ENCODE results near the gene GJB5.

Gene GJB5

GRCh38 chr1:34774957-34775356 is 20.1 kb downstream of the GJB5 start:
- DNase-seq = no peak

- DNase-seq = no peak
Measured at GRCh38 chr1:34776911-34777310, 22.1 kb downstream of the GJB5 start.

- DNase-seq = no peak
Measured at GRCh38 chr1:34777519-34778321, 22.9 kb downstream of the GJB5 start.

GRCh38 chr1:34778381-34778780 is 23.5 kb downstream of the GJB5 start:
- DNase-seq = no peak

GRCh38 chr1:34779005-34779404 is 24.2 kb downstream of the GJB5 start:
- no peak for DNase-seq

- DNase-seq = no peak
Measured at GRCh38 chr1:34779526-34779925, 24.7 kb downstream of the GJB5 start.

- DNase-seq = no peak
Measured at GRCh38 chr1:34779962-34780361, 25.1 kb downstream of the GJB5 start.

- DNase-seq = no peak
Measured at GRCh38 chr1:34780528-34780927, 25.7 kb downstream of the GJB5 start.

GRCh38 chr1:34781071-34781843 is 26.4 kb downstream of the GJB5 start, which contains the start of gene GJB3:
Gene GJB3, plus strand, starts transcription at chr1:34781214. Its CDS starts 3,549 bp downstream, at chr1:34784763.
- no peak for DNase-seq

GRCh38 chr1:34781844-34782391 is 27.1 kb downstream of the GJB5 start:
- DNase-seq = no peak

GRCh38 chr1:34784751-34785221 is 29.9 kb downstream of the GJB5 start:
- DNase-seq = no peak

- DNase-seq = no peak
Measured at GRCh38 chr1:34785231-34785874, 30.5 kb downstream of the GJB5 start.

- no peak for DNase-seq
Measured at GRCh38 chr1:34785875-34786470, 31.1 kb downstream of the GJB5 start.

GRCh38 chr1:34786521-34787325 is 31.9 kb downstream of the GJB5 start:
- peak in 45 of 51 donors; percentile 8 to 86 (median 48) for DNase-seq

- peak in 1 of 51 donors; percentile 13 for DNase-seq
Measured at GRCh38 chr1:34787461-34788420, 32.9 kb downstream of the GJB5 start.

- no peak for DNase-seq
Measured at GRCh38 chr1:34790985-34791384, 36.1 kb downstream of the GJB5 start.

GRCh38 chr1:34792424-34792823 is 37.6 kb downstream of the GJB5 start:
- no peak for DNase-seq

GRCh38 chr1:34792868-34793727 is 38.3 kb downstream of the GJB5 start, which contains the start of gene GJA4:
Gene GJA4, plus strand, starts transcription at chr1:34792999. Its CDS starts 1,215 bp downstream, at chr1:34794214.
- no peak for DNase-seq
